Iris pigment epithelial cell (primary cell): Measurements from ENCODE around the gene TBX15.

ENCODE experiments used
- DNase-seq: peaks from one replicate; pipeline ENCODE4 v3.0.0-alpha.2; 2011; ENCODE audit warnings: low read depth

The TBX15 gene

DNA sequence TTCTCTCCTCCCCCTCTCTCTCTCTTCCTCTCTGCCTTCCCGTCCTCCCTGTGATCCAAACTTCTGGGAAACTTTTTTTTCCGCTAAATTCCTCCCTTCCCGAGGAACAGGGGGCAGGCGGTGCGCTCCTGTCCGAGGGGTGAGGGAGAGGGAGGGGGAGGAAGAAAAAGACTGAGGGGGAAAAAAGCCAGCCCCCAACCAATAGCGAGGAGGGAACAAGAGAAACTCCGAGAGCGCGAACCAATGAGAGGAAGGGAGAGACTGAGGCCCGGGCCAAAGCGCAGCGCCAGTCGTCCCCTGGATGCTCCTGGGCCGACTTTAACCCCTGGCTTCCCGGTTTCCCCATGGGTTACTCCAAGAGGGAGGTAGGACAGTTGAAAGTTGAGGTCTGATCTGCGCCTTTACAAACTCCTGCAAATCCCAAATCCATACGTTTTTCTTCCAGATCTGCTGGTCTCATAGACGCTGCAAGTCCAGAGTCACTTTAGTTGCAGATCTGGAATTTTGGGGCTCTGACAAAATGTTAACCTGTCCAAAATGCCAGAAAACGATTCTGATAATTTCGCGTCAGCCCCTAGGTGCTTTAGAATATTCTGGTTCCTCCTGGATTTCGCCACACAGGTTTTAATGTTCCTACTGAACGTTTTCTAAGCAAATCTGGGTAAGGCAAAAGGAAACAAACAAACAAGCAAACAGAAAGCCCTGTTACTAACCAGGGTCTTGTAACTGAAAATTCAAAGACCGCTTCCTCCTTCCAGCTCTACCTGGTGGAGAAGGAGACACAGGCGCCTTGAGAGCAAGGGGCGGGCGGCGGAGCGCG lies at the start of gene TBX15:
Gene TBX15, minus strand, starts transcription at position 158 of the 820 bp plus-strand sequence. CDS start 548 bp downstream, outside the sequence.
- DNase-seq = no peak

DNA sequence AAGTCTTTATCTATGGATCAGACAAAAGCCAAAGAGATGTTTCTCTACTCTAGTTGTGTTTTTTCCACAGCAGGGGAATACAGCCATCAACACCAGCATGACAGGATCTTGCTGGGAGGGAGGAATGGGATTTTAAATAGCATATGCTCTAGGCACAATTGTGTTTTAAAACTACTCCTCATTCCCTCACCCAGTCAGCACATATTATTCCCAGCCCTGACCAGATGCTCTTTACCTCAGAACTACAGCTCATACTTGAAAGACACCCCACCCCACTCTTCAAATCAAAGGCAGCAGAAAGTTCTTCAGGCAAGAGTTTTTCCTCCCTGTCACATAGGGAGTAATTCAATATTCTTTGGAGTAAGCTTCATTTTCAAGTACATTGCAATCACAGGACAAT lies 46.2 kb upstream of the TBX15 start:
- no peak for DNase-seq

DNA sequence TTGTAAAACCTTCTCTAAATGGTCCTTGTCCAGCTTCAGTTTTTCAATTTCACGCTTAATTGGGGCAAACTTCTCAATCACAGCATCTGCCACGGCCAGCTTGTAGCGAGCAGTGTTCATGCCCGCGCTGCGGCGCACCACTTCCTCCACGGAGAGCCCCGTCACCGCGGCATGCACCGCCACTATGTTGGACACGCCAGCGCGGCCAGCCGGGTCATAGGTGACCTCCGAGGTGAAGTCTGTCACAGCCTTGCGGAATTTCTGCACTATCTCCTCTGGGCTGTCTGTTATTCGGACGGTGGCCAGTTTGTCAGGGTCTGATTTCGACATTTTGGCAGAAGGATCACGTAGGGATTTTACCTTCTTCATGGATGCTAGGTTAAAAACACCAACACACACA lies 44.8 kb upstream of the TBX15 start:
- no peak for DNase-seq

DNA sequence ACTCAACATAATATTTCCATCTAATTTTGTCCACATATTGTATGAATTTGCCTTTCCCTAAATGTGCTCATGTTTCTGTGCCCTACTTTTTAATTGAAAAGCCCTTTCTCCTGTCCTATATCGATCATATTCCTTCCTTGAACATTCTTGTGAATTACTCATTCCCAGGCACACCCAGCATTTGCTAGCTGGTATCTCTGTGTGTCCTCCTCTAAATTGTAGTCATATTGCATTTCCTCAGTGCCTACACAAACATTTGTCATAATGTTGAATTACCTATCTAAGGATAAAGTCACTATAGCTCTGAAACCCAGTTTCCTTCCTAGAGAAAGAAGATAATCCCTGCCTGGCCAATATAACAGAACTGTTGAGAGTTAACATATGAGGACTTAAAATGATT lies 39.6 kb upstream of the TBX15 start:
- no peak for DNase-seq

DNA sequence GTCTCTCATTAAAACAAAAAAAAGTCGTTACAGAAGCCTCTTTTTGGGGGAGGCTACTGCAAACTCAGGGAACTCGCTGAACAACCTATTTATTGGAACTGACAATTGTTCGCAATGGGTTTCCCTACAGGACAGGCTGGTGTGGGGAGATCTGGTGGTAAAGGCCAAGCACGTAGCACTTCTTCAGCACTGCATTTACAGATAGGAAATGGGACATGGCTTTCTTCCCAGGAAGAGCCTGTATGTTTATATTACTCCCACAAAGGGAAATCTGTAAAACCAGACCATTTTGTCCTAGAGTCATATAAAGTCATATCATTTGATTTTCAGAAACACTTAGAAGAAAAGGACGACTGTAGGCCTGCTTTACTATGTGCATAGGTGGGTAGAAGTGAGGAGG lies 38.8 kb upstream of the TBX15 start:
- no peak for DNase-seq

DNA sequence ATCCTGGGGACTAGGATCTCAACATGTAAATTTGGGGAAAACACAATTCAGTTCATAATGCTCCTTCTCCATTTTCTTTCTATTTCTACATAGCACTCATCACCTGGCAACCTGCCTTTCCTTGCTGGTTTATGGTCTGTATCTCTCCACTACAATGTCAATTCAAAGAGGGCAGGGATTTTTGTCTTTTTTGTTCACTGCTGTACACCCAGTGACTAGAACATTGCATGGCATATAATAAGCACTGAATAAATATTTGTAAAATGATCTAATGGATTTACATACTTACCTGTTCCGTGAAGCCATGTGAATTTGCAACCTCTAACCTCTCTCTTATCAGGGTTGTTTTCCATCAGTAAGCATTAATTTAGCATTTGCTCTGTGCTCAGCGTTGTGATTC lies 27.4 kb upstream of the TBX15 start:
- DNase-seq = no peak

DNA sequence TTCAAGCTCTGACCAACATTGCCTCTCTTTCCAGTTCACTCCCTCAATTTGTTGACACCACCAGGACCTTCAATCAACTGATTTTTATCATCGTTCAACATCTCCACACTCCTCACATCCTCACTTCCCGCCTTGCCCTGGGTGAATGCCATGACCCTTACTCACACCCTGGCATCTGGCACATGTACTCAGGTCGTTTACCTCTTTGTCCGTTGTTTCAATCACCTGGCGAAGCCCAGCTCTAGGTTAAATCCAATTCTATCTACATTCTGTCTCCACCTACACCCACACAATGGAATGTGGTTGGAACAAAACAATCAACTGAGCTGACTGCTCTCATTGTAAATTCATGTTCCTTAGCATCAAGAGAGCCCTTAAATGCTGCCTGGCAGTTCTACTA lies 24.2 kb upstream of the TBX15 start:
- no peak for DNase-seq

DNA sequence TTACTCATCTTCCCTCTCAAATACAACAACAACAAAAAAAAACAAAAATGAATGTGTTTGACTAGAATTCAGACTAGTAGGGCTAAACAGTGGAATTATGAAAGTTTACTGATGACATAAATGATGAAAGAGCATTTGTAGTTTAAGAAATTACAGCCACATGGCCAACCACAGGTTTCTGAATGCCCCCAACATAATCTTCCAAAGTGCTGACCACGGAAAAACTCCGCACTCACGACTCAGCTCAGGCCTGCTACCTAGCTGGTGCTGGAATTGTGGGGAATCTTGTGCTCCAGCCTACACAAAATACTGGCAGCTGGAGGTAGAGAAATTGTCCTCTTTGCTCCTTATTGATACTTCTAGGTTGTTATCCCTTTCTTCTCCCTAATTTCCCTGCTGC lies 23.6 kb upstream of the TBX15 start:
- DNase-seq = no peak

DNA sequence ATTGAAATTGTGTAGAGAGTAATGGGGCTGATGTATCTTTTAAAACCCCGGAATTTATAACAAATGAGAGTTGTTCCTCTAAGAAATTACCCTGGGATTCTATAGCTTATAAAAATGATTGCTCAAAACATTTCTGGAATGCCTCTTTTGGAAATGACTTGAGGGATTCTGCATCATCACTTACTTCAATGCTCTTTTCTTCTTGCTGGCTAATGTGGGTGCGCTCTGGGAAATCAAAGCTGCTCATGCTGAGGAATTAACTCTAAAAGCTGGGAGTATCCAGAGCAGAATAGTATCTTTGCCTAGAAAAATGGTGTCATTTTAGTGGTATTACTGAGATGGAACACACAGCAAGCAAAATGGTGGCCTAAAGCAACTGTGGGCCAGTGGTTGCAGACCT lies 23.0 kb upstream of the TBX15 start:
- no peak for DNase-seq

DNA sequence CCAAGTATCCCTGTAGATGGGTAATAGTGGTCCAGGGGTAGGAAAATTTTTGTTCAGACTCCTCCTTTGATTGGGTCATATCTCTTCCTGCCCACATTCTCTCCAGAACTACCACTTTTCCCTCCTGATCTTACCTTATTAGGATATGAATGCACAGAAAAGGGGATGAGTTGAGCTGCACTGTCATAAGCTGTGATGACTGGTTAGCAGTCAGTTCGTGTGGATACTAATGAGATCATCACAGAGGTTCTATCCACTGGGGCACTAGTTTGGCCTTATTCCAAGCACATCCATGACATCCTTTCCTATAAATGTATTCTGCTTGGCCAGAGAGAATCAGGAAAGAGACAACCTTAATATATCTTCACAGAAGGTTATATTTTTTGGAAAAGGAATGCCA lies 22.1 kb upstream of the TBX15 start:
- no peak for DNase-seq

DNA sequence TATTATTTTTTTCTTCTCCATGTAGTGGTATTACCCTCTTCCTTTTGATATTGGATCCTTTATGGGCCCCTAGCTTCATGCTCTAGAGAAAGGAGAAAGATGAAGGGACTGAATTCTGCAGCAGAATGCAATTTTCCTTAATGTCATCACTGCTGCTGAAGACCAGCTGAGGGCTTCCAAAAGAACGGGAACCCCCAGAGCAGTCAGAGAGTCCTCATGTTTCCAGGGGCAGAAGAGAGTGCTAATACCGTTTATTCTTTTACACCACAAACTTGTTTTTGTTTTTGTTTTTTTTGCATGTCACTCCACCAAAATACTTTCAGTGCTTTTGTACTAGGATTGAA lies 21.1 kb upstream of the TBX15 start:
- DNase-seq = no peak

DNA sequence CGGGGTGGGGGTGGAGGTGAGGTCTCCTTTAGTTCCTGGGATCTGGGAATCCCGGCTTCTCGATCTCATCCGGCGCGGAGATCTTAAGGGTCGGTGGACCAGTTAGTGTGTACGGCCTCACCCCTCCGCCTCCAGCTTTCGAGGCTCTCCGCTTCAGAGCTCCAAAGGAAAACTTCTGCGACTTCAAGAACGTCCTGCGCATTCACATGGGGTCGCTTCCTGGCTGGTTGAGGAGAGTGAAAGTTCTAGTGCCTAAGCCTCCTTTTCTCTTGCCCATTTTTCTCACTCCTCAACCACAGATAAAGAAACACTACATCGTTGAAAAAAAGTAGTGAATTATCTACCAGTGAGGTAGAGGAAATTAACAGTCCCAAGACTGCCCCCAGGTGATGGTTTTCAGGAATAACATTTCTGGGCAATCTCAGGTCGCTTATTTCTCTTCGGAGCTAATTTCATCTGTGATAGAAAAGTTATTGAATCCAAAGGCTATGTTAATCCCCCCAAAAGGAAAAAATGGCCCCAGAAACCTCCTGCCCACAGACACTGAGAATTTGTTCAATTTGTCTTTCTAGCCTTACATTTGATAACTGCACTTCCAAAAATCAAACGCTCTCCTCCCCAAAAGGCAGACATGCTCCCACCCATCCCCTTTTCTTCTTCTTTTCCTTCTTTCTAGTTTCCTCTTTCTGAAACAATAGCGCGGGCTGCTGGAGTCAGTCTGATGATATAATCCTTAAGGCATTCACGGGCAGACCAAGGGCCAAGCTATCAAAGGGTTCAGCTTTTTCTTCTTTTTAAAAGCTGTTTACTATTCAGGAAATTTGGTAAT lies 20.6 kb upstream of the TBX15 start:
- peak; percentile 58 for DNase-seq

DNA sequence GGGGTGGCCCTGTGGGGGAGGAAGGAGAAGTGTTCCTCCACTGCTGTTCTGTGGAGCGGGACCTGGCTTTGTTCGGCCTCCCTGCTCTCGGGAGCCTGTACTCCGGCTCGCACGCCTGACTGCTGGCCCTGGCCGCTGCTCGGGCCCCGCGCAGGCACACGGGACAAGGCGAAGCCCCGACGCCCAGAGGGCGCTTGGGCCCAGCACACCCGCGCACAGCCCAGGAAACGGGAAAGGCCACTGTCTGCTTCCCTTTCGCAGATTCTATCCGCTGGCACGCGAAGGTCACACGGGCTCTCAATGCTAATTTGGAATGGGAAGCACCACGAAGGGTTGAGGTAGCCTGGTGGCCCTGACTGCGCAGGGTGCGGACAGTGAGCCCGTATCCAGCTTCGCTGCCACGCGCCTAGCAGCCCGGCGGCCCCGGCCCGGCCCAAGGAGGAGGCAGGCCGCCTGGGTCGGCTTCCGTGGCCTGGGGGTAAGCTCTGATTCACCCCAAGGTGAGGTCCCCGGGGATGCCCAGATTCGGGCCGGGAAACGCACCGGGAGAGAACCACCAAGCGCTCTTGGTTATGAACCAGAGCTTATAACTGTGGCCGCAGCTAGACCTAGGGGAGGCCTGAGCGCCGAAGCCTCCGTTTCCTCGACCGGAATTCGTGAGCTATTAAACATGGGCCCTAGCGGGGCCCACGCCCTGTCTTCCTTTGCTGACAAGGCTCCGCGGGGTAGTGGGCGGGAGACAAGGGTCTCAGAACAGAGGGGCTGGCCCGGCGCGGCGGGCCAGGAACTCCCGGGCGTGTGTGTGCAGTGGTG lies 19.7 kb upstream of the TBX15 start:
- DNase-seq = no peak

DNA sequence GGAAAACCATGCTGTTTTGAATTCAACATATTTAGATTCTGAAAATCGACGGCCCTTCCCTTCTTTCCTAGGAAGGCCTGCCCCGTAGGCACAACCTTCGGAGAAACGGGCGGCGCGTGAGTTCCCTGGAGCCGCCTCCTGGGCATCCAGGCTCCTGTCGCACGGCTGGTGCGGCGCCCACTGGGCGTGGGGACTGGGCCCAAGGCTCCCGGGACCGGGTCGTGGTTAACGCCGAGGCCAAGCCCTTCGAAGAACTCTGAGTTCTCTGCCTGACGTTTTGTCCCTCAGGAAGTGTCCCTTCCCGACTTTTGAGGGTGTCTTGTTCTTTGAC lies 19.2 kb upstream of the TBX15 start:
- no peak for DNase-seq

DNA sequence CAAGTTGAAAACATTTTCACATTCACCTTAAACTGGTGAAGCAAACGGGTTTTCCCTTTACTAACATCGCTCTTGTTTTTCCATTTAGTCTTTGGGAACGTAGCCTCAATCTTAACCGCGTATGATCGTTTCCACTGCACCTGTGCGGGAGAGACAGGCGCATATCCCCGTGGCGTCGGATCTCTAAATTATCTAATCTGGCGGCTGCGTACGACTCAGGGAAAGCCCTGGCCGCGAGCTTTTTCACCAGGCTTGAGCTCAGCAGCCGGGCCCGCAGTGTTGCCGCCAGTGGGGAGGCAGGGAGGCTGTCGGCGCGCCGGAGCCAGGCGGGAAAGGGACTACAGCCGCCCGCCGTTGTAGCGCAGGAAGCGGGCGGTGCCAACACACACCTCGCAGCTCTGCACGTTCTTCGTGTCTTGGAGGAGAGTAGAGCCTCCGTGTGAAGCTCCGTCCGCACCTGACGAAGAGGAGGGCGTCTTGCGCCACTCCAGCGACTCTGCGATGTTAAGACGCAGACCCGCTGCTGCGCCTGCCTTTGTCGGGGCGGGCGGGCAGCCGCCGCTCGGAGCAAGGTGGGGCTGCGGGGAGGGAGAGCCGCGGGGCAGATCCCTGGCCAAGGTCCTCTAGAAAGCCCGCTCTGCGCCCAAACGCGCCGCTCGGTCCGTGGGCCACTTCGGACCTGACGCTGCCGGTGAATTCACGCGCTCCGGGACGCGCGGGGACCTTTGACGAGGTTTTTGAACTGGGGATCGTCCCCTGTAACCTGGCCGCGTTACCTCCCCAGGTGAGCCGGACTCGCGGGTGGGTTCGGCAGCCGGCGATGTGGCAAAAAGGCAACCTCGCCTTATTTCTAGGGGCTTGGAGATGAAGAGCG lies 18.5 kb upstream of the TBX15 start:
- DNase-seq = no peak

DNA sequence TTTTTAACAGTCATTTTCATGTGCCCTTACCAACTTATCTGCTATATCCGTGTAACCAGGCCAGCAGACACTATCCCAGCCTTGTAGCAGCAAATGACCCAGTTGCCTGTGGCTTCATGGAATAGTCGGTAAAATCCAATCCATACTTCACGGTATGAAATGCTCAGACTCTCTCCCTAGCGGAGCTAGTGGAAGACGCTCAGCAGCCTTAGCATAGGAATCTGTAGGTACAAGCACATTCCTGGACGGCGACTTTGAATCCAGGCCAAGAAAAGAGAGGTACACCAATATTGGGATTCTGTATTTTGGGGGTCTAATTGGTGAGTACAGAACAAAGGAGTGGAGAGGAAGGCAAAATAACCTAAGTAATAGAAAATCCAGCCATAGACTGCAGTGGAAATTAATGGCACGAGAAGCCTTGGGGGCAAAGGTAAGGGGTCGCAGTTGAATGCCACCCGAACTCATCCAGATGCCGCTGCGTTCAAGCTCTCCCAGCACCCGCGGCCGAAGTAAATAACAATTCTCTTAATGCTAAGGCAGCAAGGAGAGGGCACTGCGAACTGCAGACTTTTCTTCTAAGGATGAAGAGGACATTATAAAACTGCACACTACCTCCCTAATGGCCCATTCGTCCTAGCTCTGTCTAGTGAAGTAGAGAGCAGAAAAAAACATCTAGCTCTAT lies 17.7 kb upstream of the TBX15 start:
- no peak for DNase-seq

DNA sequence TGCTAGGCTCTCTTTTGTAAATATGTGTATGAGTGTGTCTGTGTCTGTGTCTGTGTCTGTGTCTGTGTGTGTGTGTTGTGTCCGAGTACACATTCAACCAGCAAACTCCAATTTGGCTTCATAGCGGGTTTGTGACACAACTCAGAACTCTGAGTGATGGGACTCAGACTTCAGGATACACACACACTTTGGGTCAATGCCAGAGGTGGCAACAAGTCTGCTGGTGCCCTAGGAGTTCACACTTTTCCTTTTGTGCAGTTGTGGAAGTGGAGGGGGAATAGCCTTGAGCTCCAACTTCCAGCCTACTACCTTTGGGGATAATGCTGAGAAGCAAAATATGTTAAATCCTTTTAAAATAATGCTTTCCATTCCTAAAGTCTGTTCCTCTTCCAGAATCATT lies 16.6 kb upstream of the TBX15 start:
- no peak for DNase-seq

DNA sequence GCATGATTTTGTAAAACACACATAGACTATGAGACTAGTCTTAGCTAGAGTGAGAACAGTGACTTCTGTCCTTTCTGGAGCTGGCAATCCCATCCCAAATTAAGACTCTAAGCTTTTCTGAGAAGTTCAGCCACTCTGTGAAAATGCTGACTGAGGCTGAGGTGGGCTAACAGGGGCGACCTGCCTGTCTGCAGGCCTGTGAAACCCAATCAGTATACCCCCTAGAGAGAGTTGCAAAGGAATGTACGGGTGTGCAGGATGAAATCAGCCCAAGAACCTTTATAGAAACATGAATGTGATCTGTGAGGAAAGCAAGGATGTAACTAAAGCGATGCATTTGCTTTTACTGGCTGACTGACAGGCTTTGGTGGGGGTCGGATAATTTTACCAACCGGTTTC lies 16.0 kb upstream of the TBX15 start:
- DNase-seq = no peak

DNA sequence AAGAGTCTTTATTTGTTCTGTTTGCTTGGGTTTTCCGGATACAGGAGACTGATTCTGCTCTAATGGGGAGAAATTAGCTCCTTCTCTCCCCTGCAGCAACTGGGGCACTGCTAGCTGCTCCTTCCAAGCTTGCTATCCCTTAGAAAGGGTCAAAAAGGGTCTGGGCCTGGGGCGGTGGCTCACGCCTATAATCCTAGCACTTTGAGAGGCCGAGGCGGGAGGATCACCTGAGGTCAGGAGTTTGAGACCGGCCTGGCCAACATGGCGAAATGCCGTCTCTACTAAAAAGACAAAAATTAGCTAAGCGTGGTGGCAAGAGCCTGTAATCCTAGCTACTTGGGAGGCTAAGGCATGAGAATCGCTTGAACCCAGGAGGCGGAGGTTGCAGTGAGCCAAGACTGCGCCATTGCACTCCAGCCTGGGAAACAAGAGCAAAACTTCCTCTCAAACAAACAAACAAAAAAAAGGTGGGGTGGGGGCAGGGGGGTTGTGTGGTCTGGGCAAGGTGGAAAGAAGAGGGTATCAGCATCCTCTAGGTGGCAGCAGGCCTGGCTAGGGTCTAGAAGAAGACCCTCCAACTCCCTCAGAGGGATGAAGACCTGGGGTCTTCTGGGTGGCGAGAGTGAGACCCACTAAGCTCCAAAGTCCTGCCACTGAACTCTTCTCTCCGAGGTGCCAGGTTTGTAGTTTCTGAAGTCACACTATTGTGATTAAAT lies 15.4 kb upstream of the TBX15 start:
- DNase-seq = no peak

DNA sequence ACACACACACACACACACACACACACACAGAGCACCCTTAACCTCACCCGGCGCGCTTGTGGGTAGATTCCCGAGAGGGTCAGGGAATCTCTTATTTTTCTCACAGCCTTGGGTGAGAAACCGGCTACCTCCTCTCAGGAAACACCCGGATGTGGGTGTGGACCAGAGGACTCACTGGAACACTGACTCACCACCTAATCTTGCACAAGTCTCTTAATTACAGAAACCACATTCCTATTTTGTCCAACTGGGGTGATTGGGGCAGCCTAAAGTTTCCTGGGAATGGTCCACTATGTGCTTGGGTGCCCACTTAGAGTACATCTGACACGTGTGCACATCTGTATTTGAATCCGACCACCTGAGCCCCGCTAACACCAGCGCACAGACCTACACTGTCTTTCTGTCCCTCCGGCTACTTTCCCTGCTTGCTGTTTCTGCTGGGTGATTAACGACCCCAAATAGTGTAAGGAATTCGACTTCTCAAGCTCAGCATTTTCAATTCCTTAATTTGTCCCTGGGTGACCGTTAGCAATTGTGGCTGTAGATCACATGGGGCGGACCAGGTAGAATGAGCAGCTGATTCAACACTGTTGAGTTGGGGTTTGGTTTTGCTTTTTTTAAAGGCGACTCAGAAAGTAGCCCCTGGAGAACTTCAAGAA lies 14.0 kb upstream of the TBX15 start:
- DNase-seq = peak; percentile 72
